SK-N-SH treated with all-trans-retinoic acid at 6 μM for 48 hours (cell line): ENCODE data around the gene ZBTB40.

Source experiments
- ATAC-seq: fragments of 200-7000 bp; cut with Tn5 transposase; 3 replicates; pipeline ENCODE4 v1.9.1; 2020; ENCODE audit warnings: mild to moderate bottlenecking, moderate library complexity
- ARNTL ChIP-seq: fragments of 450-650 bp; formaldehyde crosslinking; IDR thresholded peaks from 2 replicates; pipeline ENCODE4 v1.5.0; 2020; ENCODE audit warnings: low read depth, mild to moderate bottlenecking, moderate library complexity, borderline replicate concordance
- BACH2 ChIP-seq: fragments of 250-450 bp; sonication (Bioruptor Pico); IDR thresholded peaks from 2 replicates; pipeline ENCODE4 v1.9.0; 2021; ENCODE audit warnings: mild to moderate bottlenecking, borderline replicate concordance
- CSDC2 ChIP-seq: fragments of 250-450 bp; sonication (Bioruptor Pico); IDR thresholded peaks from 2 replicates; pipeline ENCODE4 v1.5.0; 2020; ENCODE audit warnings: mild to moderate bottlenecking, moderate library complexity
- ESRRG ChIP-seq: fragments of 250-450 bp; sonication (Bioruptor Pico); IDR thresholded peaks from 2 replicates; pipeline ENCODE4 v1.6.1; 2021; ENCODE audit warnings: mild to moderate bottlenecking
- ISL1 ChIP-seq: fragments of 250-450 bp; sonication (Bioruptor Pico); IDR thresholded peaks from 2 replicates; pipeline ENCODE4 v2.1.2; 2022; ENCODE audit warnings: mild to moderate bottlenecking, moderate library complexity
- OSR1 ChIP-seq: fragments of 250-450 bp; sonication (Bioruptor Pico); IDR thresholded peaks from 2 replicates; pipeline ENCODE4 v1.8.0; 2022; ENCODE audit warnings: moderate library complexity, mild to moderate bottlenecking, inconsistent platforms
- POU6F1 ChIP-seq: fragments of 250-450 bp; sonication (Bioruptor Pico); IDR thresholded peaks from 2 replicates; pipeline ENCODE4 v1.8.0; 2021; ENCODE audit warnings: low read depth, mild to moderate bottlenecking, moderate library complexity, borderline replicate concordance
- SNAI2 ChIP-seq: fragments of 250-450 bp; sonication (Bioruptor Pico); IDR thresholded peaks from 2 replicates; pipeline ENCODE4 v1.5.0; 2020; ENCODE audit warnings: mild to moderate bottlenecking, moderate library complexity
- TOX ChIP-seq: fragments of 250-450 bp; sonication (Bioruptor Pico); IDR thresholded peaks from 2 replicates; pipeline ENCODE4 v1.8.0; 2021; ENCODE audit warnings: mild to moderate bottlenecking, moderate library complexity, borderline replicate concordance
- ZC3H10 ChIP-seq: fragments of 250-450 bp; sonication (Bioruptor Pico); IDR thresholded peaks from 2 replicates; pipeline ENCODE4 v1.5.1; 2021; ENCODE audit warnings: mild to moderate bottlenecking, moderate library complexity
- ZFP3 ChIP-seq: fragments of 250-450 bp; sonication (Bioruptor Pico); IDR thresholded peaks from 2 replicates; pipeline ENCODE4 v1.5.0; 2020; ENCODE audit warnings: mild to moderate bottlenecking, moderate library complexity
- ZFP30 ChIP-seq: fragments of 450-650 bp; formaldehyde crosslinking; IDR thresholded peaks from 2 replicates; pipeline ENCODE4 v1.5.0; 2022; ENCODE audit warnings: mild to moderate bottlenecking, moderate library complexity
- ZNF565 ChIP-seq: fragments of 450-650 bp; formaldehyde crosslinking; conservative IDR thresholded peaks from 2 replicates; pipeline ENCODE4 v1.5.0; 2020; ENCODE audit warnings: low read depth, mild to moderate bottlenecking, moderate library complexity
- ZNF70 ChIP-seq: fragments of 450-650 bp; formaldehyde crosslinking; IDR thresholded peaks from 2 replicates; pipeline ENCODE4 v1.5.0; 2020; ENCODE audit warnings: mild to moderate bottlenecking, moderate library complexity
- ZNF8 ChIP-seq: fragments of 450-650 bp; formaldehyde crosslinking; IDR thresholded peaks from 2 replicates; pipeline ENCODE4 v1.5.0; 2020; ENCODE audit warnings: mild to moderate bottlenecking, moderate library complexity
- TF ChIP-seq, protein P1 (sequence below): fragments of 250-450 bp; sonication (Bioruptor Pico); IDR thresholded peaks from 2 replicates; pipeline ENCODE4 v1.5.0; 2020; ENCODE audit warnings: mild to moderate bottlenecking, moderate library complexity
- TF ChIP-seq, protein P2 (sequence below): fragments of 250-450 bp; sonication (Bioruptor Pico); IDR thresholded peaks from 2 replicates; pipeline ENCODE4 v1.5.1; 2021; ENCODE audit warnings: mild to moderate bottlenecking, moderate library complexity
- TF ChIP-seq, protein P3 (sequence below): fragments of 250-450 bp; sonication (Bioruptor Pico); IDR thresholded peaks from 2 replicates; pipeline ENCODE4 v1.8.0; 2020; ENCODE audit warnings: mild to moderate bottlenecking, moderate library complexity, borderline replicate concordance
- TF ChIP-seq, protein P4 (sequence below): fragments of 250-450 bp; sonication (Bioruptor Pico); IDR thresholded peaks from 2 replicates; pipeline ENCODE4 v1.5.1; 2020; ENCODE audit warnings: low read depth, mild to moderate bottlenecking, moderate library complexity

Gene ZBTB40

GRCh38 chr1:22525646-22526045 is 74.0 kb downstream of the ZBTB40 start:
- ATAC-seq: no peak

GRCh38 chr1:22526098-22526497 is 74.4 kb downstream of the ZBTB40 start:
- ATAC-seq: no peak
- TF ChIP-seq ZFP30 (CRISPR knock-in tag) (no peak), ZNF8 (CRISPR knock-in tag) (no peak), ISL1 (CRISPR knock-in tag) (no peak), ZNF565 (CRISPR knock-in tag) (no peak), SNAI2 (CRISPR knock-in tag) (no peak), ZNF70 (CRISPR knock-in tag) (no peak), BACH2 (no peak), CSDC2 (CRISPR knock-in tag) (no peak), ESRRG (CRISPR knock-in tag) (no peak), TOX (CRISPR knock-in tag) (no peak)
- TF ChIP-seq, protein P1, sequence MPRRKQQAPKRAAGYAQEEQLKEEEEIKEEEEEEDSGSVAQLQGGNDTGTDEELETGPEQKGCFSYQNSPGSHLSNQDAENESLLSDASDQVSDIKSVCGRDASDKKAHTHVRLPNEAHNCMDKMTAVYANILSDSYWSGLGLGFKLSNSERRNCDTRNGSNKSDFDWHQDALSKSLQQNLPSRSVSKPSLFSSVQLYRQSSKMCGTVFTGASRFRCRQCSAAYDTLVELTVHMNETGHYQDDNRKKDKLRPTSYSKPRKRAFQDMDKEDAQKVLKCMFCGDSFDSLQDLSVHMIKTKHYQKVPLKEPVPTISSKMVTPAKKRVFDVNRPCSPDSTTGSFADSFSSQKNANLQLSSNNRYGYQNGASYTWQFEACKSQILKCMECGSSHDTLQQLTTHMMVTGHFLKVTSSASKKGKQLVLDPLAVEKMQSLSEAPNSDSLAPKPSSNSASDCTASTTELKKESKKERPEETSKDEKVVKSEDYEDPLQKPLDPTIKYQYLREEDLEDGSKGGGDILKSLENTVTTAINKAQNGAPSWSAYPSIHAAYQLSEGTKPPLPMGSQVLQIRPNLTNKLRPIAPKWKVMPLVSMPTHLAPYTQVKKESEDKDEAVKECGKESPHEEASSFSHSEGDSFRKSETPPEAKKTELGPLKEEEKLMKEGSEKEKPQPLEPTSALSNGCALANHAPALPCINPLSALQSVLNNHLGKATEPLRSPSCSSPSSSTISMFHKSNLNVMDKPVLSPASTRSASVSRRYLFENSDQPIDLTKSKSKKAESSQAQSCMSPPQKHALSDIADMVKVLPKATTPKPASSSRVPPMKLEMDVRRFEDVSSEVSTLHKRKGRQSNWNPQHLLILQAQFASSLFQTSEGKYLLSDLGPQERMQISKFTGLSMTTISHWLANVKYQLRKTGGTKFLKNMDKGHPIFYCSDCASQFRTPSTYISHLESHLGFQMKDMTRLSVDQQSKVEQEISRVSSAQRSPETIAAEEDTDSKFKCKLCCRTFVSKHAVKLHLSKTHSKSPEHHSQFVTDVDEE (CRISPR knock-in tag): no peak
- TF ChIP-seq, protein P2, sequence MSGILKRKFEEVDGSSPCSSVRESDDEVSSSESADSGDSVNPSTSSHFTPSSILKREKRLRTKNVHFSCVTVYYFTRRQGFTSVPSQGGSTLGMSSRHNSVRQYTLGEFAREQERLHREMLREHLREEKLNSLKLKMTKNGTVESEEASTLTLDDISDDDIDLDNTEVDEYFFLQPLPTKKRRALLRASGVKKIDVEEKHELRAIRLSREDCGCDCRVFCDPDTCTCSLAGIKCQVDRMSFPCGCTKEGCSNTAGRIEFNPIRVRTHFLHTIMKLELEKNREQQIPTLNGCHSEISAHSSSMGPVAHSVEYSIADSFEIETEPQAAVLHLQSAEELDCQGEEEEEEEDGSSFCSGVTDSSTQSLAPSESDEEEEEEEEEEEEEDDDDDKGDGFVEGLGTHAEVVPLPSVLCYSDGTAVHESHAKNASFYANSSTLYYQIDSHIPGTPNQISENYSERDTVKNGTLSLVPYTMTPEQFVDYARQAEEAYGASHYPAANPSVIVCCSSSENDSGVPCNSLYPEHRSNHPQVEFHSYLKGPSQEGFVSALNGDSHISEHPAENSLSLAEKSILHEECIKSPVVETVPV (CRISPR knock-in tag): no peak
- TF ChIP-seq, protein P3, sequence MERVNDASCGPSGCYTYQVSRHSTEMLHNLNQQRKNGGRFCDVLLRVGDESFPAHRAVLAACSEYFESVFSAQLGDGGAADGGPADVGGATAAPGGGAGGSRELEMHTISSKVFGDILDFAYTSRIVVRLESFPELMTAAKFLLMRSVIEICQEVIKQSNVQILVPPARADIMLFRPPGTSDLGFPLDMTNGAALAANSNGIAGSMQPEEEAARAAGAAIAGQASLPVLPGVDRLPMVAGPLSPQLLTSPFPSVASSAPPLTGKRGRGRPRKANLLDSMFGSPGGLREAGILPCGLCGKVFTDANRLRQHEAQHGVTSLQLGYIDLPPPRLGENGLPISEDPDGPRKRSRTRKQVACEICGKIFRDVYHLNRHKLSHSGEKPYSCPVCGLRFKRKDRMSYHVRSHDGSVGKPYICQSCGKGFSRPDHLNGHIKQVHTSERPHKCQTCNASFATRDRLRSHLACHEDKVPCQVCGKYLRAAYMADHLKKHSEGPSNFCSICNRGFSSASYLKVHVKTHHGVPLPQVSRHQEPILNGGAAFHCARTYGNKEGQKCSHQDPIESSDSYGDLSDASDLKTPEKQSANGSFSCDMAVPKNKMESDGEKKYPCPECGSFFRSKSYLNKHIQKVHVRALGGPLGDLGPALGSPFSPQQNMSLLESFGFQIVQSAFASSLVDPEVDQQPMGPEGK: no peak

More at GRCh38 chr1:22525646-22526045, 74.0 kb downstream of the ZBTB40 start:
- TF ChIP-seq, protein P1 (CRISPR knock-in tag): no peak
- TF ChIP-seq ZNF70 (CRISPR knock-in tag): no peak
- TF ChIP-seq, protein P3: no peak
- TF ChIP-seq, all 23 proteins: peak for 0

DNA sequence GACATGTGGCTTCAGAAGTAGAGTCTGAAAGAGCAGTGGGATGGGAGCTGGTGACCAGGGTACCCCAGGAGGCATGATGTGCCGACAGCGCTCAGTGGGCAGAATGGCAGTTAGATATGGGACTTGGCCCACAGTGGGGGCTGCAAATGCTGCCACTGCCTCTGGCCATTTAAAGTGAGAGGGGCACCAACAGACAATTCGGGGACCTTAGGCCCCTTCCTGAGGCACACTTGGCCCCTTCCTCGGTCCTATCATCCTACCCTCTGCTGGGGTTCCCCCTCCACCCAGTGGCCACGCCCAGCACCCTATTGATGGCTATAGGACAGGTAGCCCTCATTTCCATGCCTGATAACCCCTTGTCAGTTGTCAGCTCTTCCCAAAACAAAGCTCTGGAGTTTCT is 75.0 kb downstream of the ZBTB40 start:
- no peak for ATAC-seq

More for the DNA sequence above, 75.0 kb downstream of the ZBTB40 start:
- TF ChIP-seq ZC3H10 (no peak), TOX (CRISPR knock-in tag) (no peak), OSR1 (CRISPR knock-in tag) (no peak), ISL1 (CRISPR knock-in tag) (no peak), ARNTL (no peak), ZFP3 (no peak), POU6F1 (CRISPR knock-in tag) (no peak), ZNF565 (CRISPR knock-in tag) (no peak)
- TF ChIP-seq, protein P4, sequence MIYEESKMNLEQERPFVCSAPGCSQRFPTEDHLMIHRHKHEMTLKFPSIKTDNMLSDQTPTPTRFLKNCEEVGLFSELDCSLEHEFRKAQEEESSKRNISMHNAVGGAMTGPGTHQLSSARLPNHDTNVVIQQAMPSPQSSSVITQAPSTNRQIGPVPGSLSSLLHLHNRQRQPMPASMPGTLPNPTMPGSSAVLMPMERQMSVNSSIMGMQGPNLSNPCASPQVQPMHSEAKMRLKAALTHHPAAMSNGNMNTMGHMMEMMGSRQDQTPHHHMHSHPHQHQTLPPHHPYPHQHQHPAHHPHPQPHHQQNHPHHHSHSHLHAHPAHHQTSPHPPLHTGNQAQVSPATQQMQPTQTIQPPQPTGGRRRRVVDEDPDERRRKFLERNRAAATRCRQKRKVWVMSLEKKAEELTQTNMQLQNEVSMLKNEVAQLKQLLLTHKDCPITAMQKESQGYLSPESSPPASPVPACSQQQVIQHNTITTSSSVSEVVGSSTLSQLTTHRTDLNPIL (CRISPR knock-in tag): no peak
- TF ChIP-seq, all 23 proteins: peak for 0
